Dendritic cell treated with granulocyte-macrophage colony-stimulating factor and Interleukin-4, amounts not matched to agents 40 ng/mL and 50 ng/mL, for 4 days (primary cell): Measurements from ENCODE around the gene SEC11A.
"Not testable (repeated sequence)": the region's sequence is repeated elsewhere in the genome, so short reads cannot be mapped to it uniquely, and the experiment has no call there.

Source experiments
- H3K27ac Mint-ChIP-seq: one replicate; pipeline ENCODE4 v1.8.0; 2022; ENCODE audit warnings: mild to moderate bottlenecking, mixed read lengths
- H3K27me3 Mint-ChIP-seq: one replicate; pipeline ENCODE4 v1.8.0; 2022; ENCODE audit warnings: mild to moderate bottlenecking, mixed read lengths
- H3K36me3 Mint-ChIP-seq: one replicate; pipeline ENCODE4 v1.8.0; 2022; ENCODE audit warnings: low read depth, mixed read lengths
- H3K4me1 Mint-ChIP-seq: one replicate; pipeline ENCODE4 v1.8.0; 2022; ENCODE audit warnings: low read depth, mixed read lengths
- H3K4me3 Mint-ChIP-seq: one replicate; pipeline ENCODE4 v1.8.0; 2022; ENCODE audit warnings: mild to moderate bottlenecking, moderate library complexity, mixed read lengths
- H3K9me3 Mint-ChIP-seq: one replicate; pipeline ENCODE4 v1.8.0; 2022; ENCODE audit warnings: mixed read lengths
- intact Hi-C: fragments of 100-400 bp; cut with micrococcal nuclease; formaldehyde crosslinking; loops from one replicate; pipeline ENCODE4 v1.15.0; 2022

SEC11A gene

GRCh38 chr15:84654689-84655453, 61.1 kb downstream of the SEC11A start:
- intact Hi-C loops = loop anchor here (1.0 to 5.0 kb wide), 6 partner anchors 24 to 222 kb away; partner anchors contain the start of genes SEC11A and ZNF592
- Mint-ChIP-seq H3K27ac (peak overlapping the region; percentile 88), H3K36me3 (peaks cover 36% of the 10 kb centered on the region), H3K27me3 (peaks cover 5% of the 10 kb centered on the region), H3K4me1 (peaks cover 69% of the 10 kb centered on the region), H3K9me3 (no peaks in the 10 kb centered on the region), H3K4me3 (peak overlapping the region; percentile 91)

GRCh38 chr15:84653910-84654688, 61.8 kb downstream of the SEC11A start, which contains the start of gene WDR73:
Gene WDR73 (minus strand): TSS chr15:84654283. CDS start chr15:84654274, 9 bp downstream.
- intact Hi-C loops = loop anchor here (1.0 to 2.0 kb wide), 4 partner anchors 23 to 94 kb away; partner anchors contain the start of gene ZNF592
- Mint-ChIP-seq H3K36me3 (peaks cover 44% of the 10 kb centered on the region), H3K4me3 (peak within 1 kb of the TSS; percentile 91), H3K9me3 (no peaks in the 10 kb centered on the region), H3K27me3 (peaks cover 5% of the 10 kb centered on the region), H3K4me1 (peaks cover 64% of the 10 kb centered on the region), H3K27ac (peak within 1 kb of the TSS; percentile 88)

GRCh38 chr15:84653584-84653909, 62.4 kb downstream of the SEC11A start:
- Mint-ChIP-seq H3K4me3 (peak overlapping the region; percentile 91), H3K4me1 (peaks cover 64% of the 10 kb centered on the region), H3K27me3 (peaks cover 5% of the 10 kb centered on the region), H3K36me3 (peaks cover 50% of the 10 kb centered on the region), H3K9me3 (no peaks in the 10 kb centered on the region), H3K27ac (peak overlapping the region; percentile 88)
- intact Hi-C loops = no loop called here

GRCh38 chr15:84649706-84650105, 66.2 kb downstream of the SEC11A start:
- H3K4me1 Mint-ChIP-seq = peaks cover 50% of the 10 kb centered on the region
- intact Hi-C loops = no loop called here
- H3K36me3 Mint-ChIP-seq = peaks cover 88% of the 10 kb centered on the region
- H3K27me3 Mint-ChIP-seq = no peaks in the 10 kb centered on the region
- no peak overlapping the region for H3K27ac Mint-ChIP-seq
- H3K4me3 Mint-ChIP-seq = no peak overlapping the region
- H3K9me3 Mint-ChIP-seq = no peaks in the 10 kb centered on the region

GRCh38 chr15:84648539-84648938, 67.4 kb downstream of the SEC11A start:
- intact Hi-C loops = no loop called here
- H3K27me3 Mint-ChIP-seq = no peaks in the 10 kb centered on the region
- peaks cover 91% of the 10 kb centered on the region for H3K36me3 Mint-ChIP-seq
- H3K9me3 Mint-ChIP-seq = no peaks in the 10 kb centered on the region
- H3K4me1 Mint-ChIP-seq = peaks cover 46% of the 10 kb centered on the region
- H3K4me3 Mint-ChIP-seq = no peak overlapping the region
- peak overlapping the region; percentile 73 for H3K27ac Mint-ChIP-seq

- Mint-ChIP-seq H3K36me3 (peaks cover 99% of the 10 kb centered on the region), H3K27ac (peak overlapping the region; percentile 73), H3K9me3 (no peaks in the 10 kb centered on the region)
Measured at GRCh38 chr15:84647726-84648125, 68.2 kb downstream of the SEC11A start.

GRCh38 chr15:84645997-84646396, 69.9 kb downstream of the SEC11A start:
- H3K27ac Mint-ChIP-seq = no peak overlapping the region
- peaks cover 100% of the 10 kb centered on the region for H3K36me3 Mint-ChIP-seq
- H3K9me3 Mint-ChIP-seq = no peaks in the 10 kb centered on the region

More at GRCh38 chr15:84647726-84648125, 68.2 kb downstream of the SEC11A start:
- intact Hi-C loops = no loop called here
- H3K27me3 Mint-ChIP-seq = no peaks in the 10 kb centered on the region
- H3K4me3 Mint-ChIP-seq = peak overlapping the region; percentile 30
- H3K4me1 Mint-ChIP-seq = peaks cover 37% of the 10 kb centered on the region

GRCh38 chr15:84645496-84645895, 70.4 kb downstream of the SEC11A start:
- intact Hi-C loops = no loop called here
- H3K27ac Mint-ChIP-seq = no peak overlapping the region
- H3K9me3 Mint-ChIP-seq = no peaks in the 10 kb centered on the region
- H3K4me1 Mint-ChIP-seq = peaks cover 21% of the 10 kb centered on the region
- H3K27me3 Mint-ChIP-seq = no peaks in the 10 kb centered on the region
- H3K4me3 Mint-ChIP-seq = no peak overlapping the region
- peaks cover 99% of the 10 kb centered on the region for H3K36me3 Mint-ChIP-seq

More at GRCh38 chr15:84645997-84646396, 69.9 kb downstream of the SEC11A start:
- Mint-ChIP-seq H3K27me3 (no peaks in the 10 kb centered on the region), H3K4me3 (no peak overlapping the region), H3K4me1 (peaks cover 21% of the 10 kb centered on the region)
- intact Hi-C loops = no loop called here

GRCh38 chr15:84643838-84644237, 72.1 kb downstream of the SEC11A start:
- Mint-ChIP-seq H3K9me3 (no peaks in the 10 kb centered on the region), H3K4me1 (peaks cover 15% of the 10 kb centered on the region), H3K4me3 (no peak overlapping the region), H3K27me3 (no peaks in the 10 kb centered on the region), H3K36me3 (peaks cover 99% of the 10 kb centered on the region), H3K27ac (peak overlapping the region; percentile 7)
- intact Hi-C loops = no loop called here

GRCh38 chr15:84642640-84643039, 73.3 kb downstream of the SEC11A start:
- H3K9me3 Mint-ChIP-seq, H3K4me3 Mint-ChIP-seq, intact Hi-C loops, H3K27ac Mint-ChIP-seq, H3K4me1 Mint-ChIP-seq, H3K27me3 Mint-ChIP-seq: not testable (repeated sequence)
- H3K36me3 Mint-ChIP-seq = peaks cover 99% of the 10 kb centered on the region

- H3K36me3 Mint-ChIP-seq = peaks cover 99% of the 10 kb centered on the region
- H3K27ac Mint-ChIP-seq, H3K27me3 Mint-ChIP-seq, H3K4me1 Mint-ChIP-seq, H3K4me3 Mint-ChIP-seq, H3K9me3 Mint-ChIP-seq, intact Hi-C loops: not testable (repeated sequence)
Measured at GRCh38 chr15:84641871-84642270, 74.1 kb downstream of the SEC11A start.

- peaks cover 18% of the 10 kb centered on the region for H3K4me1 Mint-ChIP-seq
- no peak overlapping the region for H3K27ac Mint-ChIP-seq
- no peaks in the 10 kb centered on the region for H3K9me3 Mint-ChIP-seq
- H3K4me3 Mint-ChIP-seq = no peak overlapping the region
- no peaks in the 10 kb centered on the region for H3K27me3 Mint-ChIP-seq
- intact Hi-C loops = loop anchor here (10.0 kb wide), 1 partner anchor 347 kb away; the partner anchor contains the start of gene PDE8A
- H3K36me3 Mint-ChIP-seq = peaks cover 87% of the 10 kb centered on the region
Measured at GRCh38 chr15:84638103-84638502, 77.8 kb downstream of the SEC11A start.

GRCh38 chr15:84634228-84634837, 81.6 kb downstream of the SEC11A start:
- H3K27ac Mint-ChIP-seq = peak overlapping the region; percentile 83
- no peaks in the 10 kb centered on the region for H3K27me3 Mint-ChIP-seq
- H3K36me3 Mint-ChIP-seq = peaks cover 60% of the 10 kb centered on the region
- H3K9me3 Mint-ChIP-seq = no peaks in the 10 kb centered on the region
- intact Hi-C loops = loop anchor here (10.0 kb wide), 1 partner anchor 350 kb away; the partner anchor contains the start of gene PDE8A
- H3K4me1 Mint-ChIP-seq = peaks cover 46% of the 10 kb centered on the region
- peak overlapping the region; percentile 86 for H3K4me3 Mint-ChIP-seq
